NCI-H128 (cell line): ENCODE measurements around the gene ITGAD.

ENCODE experiments used
- DNase-seq: peaks from one replicate; lab custom pipeline; 2025; ENCODE audit not compliant: unreplicated experiment; lab: John Stamatoyannopoulos, UW

ITGAD gene

DNA sequence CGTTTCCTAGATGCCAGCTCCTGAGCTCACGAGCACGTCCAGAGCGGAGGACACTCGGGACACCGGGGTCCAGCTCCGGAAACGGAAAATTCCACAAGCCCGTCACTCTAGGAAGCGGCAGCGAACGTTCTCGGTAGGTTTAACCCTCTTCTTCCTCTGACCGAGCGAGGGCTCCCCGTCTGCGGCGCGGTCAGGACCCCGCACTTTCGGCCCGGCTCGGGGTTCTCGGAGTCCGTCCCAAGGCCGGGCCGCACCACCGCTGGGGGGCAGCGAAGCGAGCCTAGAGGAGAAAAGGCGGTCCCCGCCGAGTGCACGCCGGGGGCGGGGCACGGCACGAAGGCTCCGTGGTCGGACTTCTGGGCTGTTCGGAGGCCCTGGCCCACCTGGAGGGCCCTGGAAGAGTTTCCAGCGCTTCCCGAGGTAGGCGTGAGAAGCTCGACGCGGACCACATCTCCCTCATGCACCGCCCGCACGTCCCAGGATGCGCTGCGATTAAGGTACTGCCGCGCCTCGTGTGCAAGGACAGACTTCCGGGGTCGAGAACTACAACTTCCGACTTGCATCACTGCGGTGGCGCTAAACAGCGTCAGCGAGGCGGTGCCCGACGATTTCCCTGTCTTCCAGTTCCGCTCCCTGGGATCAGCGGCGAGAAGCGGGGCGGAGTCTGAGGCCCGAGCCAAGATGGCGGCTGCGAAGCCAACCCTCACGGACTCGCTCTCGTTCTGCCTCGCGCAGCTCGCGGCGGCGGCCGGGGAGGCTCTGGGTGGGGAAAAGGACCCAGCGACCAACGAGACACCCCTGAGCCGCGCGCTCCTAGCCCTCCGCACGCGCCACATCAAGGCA lies 65.9 kb downstream of the ITGAD start, which contains the start of gene ARMC5:
Gene ARMC5 (plus strand): TSS at position 658 of the 843 bp plus-strand sequence. CDS start 24 bp downstream, at position 682.
- peak; percentile 81 for DNase-seq

DNA sequence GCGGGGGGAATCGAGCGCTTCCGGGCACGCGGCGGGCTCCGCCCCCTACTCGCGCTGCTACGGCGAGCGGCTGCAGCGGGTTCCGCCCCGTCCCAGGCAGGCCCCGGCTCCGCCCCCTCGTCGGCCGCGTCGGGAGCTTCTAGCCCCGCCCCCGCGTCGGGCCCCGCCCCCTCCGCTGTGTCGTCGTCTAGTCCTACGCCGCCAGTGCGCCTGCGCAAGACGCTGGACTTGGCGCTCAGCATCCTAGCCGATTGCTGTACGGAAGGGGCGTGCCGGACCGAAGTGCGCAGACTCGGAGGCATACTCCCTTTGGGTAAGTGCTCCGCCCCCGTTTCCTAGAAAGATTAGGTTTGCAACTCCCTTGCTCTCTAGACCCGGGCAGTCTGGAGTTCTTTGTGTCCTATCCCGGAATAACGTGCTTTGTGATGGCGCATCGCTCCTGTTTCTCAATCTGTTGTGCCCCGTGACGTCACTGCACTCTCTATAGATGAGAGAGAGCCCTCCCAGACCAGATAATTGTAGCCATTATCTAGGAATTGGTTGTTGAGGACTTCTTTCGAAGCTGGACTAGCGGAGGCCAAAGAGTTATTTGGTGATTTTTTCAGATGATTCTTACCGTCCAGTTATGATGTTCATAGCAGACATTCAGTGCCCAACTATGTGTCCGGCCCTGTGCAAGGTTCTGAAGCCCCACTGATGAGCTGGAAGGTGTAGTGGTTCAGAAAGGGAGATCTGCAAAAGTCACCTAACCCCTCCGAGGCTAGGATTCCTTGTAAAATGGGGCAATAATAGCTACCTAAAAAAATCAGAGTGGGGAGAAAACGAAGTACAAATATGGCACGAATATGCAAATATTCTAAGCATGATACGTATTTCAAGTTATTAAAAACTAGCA lies 66.8 kb downstream of the ITGAD start:
- DNase-seq = peak; percentile 95

DNA sequence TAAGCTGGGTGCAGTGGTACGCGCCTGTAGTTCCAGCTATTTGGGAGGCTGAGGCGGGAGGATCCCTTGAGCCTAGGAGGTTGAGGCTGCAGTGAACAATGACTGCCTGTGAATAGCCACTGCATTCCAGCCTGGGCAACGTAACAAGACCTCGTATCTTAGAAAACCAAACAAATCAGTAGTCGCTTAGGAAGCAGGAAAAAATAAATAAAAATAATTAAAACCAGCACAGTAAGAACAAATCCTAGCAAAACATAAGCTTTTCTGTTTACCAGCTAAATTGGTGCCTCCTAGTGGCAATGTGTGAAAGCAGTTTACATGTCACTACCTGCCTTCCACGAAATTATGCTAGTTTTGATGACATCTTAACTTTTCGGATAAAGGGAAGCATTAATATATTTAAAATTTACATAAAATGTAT lies 67.5 kb downstream of the ITGAD start:
- no peak for DNase-seq

DNA sequence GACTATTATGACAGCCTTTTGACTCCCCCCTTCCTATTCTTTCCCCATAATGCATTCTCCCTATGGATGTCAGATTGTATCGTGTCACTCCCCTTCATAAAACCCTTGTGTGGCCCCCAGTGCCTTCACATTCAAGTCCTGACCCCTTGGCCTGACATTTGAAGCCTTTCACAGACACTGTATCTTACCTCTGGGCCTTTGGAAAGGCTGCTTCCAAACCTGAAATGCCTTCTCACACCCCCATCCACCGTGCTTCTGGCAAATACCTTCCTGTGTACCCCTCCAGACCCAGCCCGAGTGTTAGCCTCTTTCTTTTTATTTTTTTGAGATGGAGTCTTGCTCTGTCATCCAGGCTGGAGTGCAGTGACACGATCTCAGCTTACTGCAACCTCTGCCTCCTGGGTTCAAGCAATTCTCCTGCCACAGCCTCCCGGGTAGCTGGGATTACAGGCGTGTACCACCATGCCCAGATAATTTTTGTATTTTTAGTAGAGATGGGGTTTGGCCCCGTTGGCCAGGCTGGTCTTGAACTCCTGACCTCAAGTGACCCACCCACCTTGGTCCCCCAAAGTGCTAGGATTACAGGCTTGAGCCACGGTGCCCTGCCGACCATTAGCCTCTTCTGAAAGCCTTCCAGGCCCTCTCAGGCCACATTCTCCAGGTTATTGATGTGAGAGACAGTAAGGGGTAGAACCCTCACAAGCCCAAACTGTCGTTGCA lies 68.2 kb downstream of the ITGAD start:
- no peak for DNase-seq

DNA sequence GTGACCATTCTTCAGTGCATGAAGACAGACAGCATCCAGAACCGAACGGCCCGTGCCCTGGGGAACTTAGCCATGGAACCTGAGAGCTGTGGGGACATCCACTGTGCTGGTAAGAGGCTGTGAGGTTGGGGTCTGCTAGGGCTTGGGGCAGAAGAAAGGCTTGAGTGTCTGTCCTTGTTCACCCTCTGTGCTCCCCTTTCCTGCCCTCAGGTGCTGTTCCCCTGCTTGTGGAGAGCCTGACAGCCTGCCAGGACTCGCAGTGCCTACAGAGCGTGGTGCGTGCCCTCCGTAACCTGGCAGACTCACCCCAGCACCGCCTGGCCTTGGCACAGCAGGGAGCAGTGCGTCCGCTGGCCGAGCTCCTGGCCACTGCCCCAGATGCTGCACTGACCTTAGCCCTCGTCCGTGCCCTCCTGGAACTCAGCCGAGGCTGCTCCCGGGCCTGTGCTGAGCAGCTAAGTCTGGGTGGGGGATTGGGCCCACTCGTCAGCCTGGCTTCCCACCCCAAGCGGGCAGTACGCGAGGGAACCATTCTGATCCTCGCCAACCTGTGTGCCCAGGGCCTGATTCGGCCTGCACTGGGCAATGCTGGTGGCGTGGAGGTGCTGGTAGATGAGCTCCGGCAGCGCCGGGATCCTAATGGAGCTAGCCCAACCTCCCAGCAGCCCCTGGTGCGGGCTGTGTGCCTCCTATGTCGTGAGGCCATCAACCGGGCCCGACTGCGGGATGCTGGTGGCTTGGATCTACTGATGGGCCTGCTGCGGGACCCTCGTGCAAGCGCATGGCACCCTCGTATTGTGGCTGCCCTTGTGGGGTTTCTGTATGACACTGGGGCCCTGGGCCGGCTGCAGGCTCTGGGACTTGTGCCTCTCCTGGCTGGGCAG lies 69.0 kb downstream of the ITGAD start:
- DNase-seq = no peak

DNA sequence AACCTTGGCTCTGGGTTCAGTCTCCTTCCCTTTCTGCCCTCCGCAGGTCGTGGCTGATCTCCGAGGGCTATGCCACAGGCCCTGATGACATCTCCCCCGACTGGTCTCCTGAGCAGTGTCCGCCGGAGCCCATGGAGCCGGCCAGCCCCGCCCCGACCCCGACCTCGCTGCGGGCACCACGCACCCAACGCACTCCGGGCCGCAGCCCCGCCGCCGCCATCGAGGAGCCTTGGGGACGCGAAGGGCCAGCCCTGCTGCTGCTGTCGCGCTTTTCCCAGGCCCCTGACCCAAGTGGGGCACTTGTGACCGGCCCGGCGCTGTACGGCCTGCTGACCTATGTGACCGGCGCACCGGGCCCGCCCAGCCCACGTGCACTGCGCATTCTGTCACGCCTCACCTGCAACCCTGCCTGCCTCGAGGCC lies 71.2 kb downstream of the ITGAD start:
- DNase-seq = no peak

DNA sequence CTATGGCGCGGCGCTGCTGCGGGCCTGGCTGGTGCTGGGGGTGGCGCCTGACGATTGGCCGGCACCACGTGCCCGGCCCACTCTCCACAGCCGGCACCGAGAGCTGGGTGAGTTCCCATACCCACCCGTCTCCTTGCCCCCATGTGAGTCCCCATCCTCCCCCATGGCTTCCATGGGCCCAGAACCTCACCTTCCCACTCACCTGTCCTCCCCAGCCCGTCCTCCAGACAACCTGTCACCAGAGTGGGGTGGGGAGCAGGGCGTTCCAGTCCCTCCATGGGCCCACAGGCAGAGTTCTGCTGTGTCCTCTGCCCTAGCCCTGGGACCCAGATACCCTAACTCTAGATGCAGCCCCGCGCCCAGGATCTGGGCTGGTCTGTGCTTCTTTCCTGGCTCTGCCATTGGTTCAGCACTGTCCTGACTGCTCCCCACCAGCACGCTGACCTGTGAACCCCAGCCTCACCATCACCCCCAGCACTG lies 71.7 kb downstream of the ITGAD start:
- DNase-seq = no peak

DNA sequence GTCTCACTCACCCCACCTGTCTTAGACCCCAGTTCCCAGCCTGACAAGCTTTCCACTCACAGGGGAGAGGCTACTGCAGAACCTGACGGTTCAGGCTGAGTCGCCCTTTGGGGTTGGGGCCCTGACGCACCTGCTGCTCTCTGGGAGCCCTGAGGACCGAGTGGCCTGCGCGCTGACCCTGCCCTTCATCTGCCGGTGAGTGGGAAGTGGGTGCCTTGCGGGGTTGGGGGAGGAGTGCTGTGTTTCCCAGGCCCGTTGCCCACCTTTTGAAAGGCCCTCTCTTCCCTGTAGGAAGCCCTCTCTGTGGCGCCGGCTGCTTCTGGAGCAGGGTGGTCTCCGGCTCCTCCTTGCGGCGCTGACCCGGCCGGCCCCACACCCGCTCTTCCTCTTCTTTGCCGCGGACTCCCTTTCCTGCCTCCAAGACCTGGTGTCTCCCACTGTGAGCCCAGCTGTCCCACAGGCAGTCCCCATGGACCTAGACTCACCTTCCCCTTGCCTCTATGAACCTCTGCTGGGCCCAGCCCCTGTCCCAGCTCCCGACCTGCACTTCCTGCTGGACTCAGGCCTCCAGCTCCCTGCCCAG lies 72.7 kb downstream of the ITGAD start:
- DNase-seq = no peak

DNA sequence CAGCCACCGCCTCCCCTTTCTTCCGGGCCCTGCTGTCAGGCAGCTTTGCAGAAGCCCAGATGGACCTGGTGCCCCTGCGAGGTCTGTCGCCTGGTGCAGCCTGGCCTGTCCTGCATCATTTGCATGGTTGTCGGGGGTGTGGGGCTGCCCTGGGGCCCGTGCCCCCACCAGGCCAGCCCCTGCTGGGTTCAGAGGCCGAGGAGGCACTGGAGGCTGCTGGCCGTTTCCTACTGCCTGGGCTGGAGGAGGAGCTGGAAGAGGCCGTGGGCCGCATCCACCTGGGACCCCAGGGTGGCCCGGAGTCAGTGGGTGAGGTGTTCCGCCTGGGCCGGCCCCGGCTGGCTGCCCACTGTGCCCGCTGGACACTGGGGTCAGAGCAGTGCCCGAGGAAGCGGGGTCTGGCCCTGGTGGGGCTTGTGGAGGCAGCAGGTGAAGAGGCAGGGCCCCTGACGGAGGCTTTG lies 73.3 kb downstream of the ITGAD start:
- no peak for DNase-seq

DNA sequence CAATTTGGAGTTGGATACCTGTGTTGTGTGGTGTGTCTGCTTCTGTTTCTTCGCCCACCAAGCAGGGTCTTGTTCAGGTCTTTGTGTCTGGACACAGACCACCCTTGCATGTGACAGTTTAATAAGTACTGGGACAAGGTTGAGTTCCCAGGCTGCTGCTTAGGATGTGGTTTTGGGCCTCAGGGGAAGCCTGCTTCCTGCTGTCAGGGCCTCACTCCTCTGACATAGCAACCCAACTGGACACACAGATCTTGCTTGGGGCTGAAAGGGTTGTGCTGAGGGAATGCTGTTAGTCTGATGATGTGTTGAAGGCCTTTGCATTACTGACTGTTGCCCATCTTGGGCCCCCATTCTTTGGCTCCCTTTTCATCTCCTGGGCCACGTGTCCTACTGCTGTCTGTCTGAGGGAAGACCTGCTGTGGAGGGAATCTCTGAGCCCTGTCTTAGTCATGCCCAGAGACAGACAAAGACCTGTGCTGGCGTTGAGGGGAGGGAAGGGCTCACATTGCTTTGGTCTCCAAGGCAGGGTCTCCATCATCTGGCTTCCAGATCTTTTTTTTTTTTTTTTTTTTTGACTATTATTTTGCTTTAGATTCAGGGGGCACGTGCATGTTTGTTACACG lies 74.1 kb downstream of the ITGAD start:
- DNase-seq = no peak

DNA sequence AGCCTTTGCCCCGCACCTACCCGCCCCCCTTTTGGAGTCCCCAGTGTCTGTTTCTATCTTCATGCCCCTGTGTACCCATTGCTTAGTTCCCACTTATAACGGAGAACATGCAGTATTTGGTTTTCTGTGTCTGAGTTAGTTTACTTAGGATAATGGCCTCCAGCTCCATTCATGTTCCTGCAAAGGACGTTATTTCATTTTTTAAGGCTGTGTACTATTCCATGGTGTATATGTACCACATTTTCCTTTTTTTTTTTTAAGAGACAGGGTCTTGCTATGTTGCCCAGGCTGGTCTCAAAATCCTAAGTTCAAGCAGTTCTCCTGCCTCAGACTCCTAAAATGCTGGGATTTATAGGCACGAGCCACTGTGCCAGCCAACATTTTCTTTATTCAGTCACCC lies 74.7 kb downstream of the ITGAD start:
- no peak for DNase-seq

DNA sequence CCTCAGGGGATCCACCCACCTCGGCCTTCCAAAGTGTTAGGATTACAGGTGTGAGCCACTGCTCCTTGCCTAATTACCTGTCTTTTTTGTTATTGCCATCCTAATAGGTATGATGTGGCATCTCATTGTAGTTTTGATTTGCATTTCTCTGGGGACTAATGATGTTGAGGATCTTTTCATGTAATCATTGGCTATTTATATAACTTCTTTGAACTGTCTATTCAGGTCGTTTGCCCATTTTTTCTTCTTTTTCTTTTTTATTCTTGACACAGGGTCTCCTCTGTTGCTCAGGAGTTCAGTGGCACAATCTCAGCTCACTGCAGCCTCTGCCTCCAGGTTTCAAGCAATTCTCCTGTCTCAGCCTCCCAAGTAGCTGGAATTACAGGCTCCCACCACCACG lies 77.5 kb downstream of the ITGAD start:
- DNase-seq = no peak

DNA sequence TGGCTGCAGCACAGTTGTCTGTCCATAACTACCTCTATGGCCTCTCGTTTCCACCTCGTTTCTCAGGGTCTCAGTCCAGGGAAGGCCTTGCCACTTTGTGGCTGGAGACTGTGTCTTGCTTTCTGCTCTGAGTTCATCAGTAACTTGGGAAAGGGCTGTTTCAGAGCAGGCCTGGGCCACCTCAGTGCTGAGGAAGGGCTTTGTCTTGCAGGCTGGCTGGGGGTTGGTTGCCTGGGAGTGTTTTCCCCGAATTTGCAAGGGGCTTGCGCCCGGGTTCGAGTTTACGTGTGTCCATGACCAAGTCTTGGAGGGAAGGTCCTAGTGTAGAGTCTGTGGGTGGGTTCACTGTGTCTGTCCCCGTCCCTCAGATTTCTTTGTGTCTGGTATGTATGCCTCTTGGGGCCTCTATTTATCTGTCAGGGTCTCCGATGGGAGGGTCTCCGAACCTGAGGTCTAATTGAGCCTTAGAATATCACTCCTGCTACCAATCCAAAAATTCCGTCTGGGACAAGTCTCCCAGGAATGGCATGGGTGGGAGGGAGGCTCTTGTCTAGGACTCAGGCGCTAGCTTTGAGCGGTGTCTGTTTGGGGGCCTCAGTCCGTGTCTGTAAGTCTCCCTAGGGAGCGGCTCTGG lies 78.2 kb downstream of the ITGAD start:
- no peak for DNase-seq

DNA sequence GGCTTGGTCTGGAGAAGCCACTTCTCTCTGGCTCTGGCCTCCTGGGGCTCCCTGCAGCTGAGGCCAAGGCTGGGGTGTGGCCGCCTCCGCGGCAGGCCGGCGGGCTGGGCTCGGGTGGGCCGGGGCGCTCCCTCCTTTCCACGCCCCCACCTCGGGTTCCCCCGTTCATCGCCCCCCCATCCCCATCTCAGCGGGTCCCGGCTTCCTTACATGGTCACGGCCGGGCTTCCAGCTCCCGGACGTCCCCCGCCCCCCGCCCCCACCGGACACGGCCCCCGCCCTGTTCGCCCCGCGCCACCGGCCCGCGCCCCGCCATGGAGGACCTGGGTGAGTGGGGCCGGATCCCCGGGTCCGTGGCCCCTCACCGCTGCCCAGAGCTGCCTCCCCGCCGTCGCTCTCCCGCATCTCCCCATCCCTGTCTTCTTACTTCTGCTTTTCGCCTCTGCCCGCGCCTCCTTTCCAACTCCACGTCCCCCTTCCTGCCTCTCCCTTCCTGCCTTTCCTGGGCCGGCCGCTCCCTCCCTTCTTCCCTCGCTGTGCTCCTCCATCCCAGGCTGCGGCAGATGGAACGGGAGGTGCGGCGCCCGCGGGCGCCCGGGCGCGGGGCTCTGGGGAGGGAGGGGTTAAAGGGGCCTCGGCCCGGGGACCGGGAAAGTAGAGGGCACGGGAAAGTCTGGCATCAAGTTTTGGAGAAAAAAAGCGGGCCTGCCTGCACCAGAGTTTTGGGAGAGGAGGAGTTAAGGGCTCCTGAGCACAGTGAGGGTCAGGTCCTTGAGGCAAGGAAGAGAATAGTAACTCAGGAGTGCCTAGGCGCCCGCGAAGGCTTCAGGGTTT lies 79.0 kb downstream of the ITGAD start, which contains the start of gene TGFB1I1:
Gene TGFB1I1 (plus strand): TSS at position 278 of the 834 bp plus-strand sequence. CDS start 37 bp downstream, at position 315.
- DNase-seq = no peak

DNA sequence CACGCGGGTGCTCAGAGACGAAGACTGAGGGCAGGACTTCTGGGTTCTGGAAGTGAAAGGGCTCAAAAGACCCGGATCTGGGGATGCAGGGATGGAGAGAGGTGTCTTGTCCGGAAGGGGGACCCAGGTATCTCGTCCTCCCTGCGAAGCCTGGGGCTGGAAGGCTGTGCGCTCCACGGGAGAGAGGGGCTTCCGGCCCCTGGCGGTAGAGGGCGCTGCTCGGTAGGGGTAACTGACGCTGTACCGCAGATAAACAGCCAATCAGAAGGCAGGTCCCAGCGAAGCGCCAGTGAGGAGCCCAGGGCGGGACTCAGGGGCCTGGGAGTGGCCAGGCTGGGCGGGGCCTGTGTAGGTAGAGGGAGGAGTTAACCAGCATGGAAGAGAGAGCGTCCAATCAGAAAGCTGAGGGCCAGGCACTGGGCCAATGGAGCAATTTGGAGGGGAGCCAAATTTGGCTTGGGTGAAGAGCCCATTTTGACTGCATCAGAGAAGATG lies 79.6 kb downstream of the ITGAD start:
- DNase-seq = peak; percentile 73

DNA sequence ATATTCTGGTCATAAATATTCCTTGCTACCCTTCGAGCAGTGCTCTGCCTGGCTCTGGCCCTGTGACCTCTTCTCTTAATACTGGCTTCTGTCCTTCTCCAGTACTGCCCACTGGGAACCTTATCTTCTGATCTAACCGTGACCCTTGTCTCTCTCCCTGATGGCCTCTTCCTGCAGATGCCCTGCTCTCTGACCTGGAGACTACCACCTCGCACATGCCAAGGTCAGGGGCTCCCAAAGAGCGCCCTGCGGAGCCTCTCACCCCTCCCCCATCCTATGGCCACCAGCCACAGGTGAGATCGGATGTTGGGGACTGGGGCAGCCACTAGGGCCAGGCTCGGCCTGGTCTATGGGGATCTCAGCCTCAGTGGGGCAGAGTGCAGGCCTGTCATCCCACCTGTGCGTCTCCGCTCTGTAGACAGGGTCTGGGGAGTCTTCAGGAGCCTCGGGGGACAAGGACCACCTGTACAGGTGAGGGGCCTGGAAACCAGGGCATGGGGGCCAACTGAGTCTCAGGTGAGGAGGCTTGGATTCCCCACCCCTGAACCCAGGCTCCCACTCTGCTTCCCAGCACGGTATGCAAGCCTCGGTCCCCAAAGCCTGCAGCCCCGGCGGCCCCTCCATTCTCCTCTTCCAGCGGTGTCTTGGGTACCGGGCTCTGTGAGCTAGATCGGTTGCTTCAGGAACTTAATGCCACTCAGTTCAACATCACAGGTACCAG lies 80.3 kb downstream of the ITGAD start:
- DNase-seq = no peak

DNA sequence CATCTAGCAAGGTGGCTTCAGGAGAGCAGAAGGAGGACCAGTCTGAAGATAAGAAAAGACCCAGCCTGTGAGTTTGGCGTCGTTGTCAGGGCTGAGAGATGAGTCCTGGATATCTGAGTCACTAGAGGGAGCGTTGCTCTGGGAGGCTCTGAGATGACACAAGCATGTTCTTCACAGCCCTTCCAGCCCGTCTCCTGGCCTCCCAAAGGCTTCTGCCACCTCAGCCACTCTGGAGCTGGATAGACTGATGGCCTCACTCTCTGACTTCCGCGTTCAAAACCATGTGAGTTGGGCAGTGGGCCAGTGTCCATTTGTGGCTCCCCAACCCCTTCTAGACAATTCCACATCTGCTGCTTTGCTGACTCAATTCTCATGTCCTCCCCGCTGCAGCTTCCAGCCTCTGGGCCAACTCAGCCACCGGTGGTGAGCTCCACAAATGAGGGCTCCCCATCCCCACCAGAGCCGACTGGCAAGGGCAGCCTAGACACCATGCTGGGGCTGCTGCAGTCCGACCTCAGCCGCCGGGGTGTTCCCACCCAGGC lies 81.1 kb downstream of the ITGAD start:
- no peak for DNase-seq
